GM19438 (cell line): ENCODE measurements around the gene BSG.
"Not testable (repeated sequence)": the region's sequence is repeated elsewhere in the genome, so short reads cannot be mapped to it uniquely, and the experiment has no call there.

Experiments used
- ATAC-seq: cut with Tn5 transposase; IDR thresholded peaks from one replicate; pipeline ENCODE4 v1.9.1; 2021; ENCODE audit warnings: low read depth; ENCODE audit not compliant: unreplicated experiment

BSG gene

DNA sequence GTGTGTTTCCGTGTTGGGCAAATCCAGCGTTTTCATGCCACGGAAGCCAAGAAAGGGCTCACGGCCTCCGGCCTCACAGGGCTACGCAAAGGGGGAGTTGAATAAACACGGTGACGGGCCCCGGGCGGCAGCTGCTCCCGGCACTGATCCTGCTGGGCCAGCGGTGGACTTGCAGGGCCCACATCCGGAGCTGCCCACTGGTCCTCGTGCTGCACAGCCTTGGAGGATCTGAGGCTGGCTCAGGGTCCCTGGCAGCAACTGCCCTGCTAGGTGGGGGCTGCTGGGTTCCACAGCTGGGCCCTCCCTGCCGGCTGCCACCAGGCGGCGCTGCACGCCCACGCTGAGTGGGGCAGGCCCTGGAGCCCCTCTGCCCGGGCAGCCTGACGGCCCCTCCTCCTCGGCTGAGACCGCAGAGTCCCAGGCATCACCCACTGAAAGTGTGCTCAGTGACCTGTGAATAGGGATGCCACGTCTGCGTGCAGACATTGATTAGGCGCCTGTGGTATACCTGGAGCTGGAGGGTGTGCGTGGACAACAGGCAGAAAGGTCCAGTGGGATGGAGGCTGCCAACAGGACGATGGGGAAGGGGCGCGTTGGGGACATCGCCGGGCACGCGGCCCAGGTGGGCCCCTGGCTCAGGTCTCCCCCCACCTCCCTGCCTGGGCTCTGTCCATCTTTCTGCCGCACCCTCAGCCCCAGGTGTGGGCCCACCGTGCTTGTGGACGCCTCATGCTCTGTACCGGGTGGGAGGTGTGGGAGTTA lies 12.0 kb downstream of the BSG start:
- ATAC-seq = no peak

DNA sequence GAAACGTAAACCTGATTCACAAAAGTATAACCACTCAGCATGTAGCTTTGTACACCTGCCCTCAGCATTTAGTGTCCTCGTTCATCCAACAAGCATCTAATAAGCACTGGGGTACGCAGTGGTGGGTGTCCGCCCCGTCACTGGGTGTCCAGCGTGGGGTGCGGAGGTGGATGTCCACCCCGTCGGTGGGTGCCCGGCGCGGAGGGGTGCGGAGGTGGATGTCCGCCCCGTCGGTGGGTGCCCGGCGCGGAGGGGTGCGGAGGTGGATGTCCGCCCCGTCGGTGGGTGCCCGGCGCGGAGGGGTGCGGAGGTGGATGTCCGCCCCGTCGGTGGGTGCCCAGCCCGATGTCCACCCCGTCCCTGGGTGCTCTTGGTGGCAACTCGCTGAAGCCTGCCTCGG lies 12.8 kb downstream of the BSG start:
- not testable (repeated sequence) for ATAC-seq

- ATAC-seq = no peak
Observed at GRCh38 chr19:585551-586110, 13.2 kb downstream of the BSG start.

- no peak for ATAC-seq
Observed at GRCh38 chr19:588093-588740, 15.8 kb downstream of the BSG start.

- no peak for ATAC-seq
Observed at GRCh38 chr19:588741-589692, 16.6 kb downstream of the BSG start.

DNA sequence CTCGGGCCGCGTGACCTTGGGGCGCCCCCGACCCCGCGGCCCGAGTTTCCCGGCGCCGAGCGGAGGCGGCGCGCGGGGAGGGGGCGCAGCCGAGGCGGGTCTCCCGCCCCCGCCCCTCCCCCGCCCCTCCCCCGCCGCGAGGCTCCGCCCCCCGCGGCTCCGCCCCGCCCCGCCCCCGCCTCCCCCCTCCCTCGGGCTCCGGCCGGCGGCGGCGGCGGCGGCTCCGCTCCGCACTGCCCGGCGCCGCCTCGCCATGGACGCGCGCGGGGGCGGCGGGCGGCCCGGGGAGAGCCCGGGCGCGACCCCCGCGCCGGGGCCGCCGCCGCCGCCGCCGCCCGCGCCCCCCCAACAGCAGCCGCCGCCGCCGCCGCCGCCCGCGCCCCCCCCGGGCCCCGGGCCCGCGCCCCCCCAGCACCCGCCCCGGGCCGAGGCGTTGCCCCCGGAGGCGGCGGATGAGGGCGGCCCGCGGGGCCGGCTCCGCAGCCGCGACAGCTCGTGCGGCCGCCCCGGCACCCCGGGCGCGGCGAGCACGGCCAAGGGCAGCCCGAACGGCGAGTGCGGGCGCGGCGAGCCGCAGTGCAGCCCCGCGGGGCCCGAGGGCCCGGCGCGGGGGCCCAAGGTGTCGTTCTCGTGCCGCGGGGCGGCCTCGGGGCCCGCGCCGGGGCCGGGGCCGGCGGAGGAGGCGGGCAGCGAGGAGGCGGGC lies 17.4 kb downstream of the BSG start, which contains the start of gene HCN2:
TSS of gene HCN2 (plus strand) at position 189 of the 703 bp plus-strand sequence. CDS start at position 254, 65 bp downstream.
- ATAC-seq = no peak

- ATAC-seq = no peak
Observed at GRCh38 chr19:590396-590745, 18.0 kb downstream of the BSG start.

GRCh38 chr19:590750-591098 lies 18.3 kb downstream of the BSG start:
- ATAC-seq = no peak

DNA sequence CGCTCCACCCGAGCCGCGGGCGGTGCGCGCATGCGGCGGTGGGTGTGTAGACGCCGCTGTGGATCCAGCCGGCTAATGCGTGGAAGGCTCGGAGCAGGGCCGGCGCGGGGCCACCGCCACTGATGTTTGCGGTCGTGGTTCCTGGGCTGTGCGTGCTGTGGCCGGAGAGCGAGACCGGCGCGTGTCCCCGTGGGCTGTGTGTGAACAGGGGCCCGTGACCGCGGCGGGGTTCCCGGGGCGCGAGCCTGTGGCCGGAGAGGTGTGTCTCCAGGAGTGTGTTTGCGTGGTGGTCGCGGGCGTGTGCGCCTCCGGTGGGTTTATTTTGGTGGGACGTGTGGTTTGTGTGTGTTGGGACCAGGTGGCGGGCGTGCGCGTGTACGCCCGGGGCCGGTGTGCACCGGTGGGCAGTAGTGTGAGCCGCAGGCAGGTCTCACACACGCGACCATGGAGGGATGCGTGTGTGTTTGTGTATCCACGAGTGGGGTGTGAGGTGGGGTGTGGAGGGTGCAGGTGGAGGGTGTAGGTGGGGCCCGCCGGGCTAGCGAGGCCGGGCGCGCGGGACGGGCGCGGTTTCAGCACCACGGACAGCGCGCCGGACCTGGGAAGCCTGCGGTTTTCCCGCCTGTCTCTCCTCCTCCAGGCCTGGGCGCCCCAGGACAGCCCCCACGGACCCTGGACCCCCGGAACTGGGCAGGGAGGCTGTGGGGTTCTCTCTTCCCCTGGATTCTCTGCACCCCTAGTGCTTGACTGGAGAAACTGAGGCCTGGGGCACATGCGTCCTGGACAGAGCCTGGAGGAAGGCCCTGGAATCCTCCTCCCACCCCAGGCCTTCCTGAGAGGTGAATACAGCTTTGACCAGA lies 18.9 kb downstream of the BSG start:
- no peak for ATAC-seq

GRCh38 chr19:592101-592500 lies 19.7 kb downstream of the BSG start:
- no peak for ATAC-seq

- no peak for ATAC-seq
Observed at GRCh38 chr19:593055-593454, 20.7 kb downstream of the BSG start.

- ATAC-seq = no peak
Observed at GRCh38 chr19:593505-593904, 21.1 kb downstream of the BSG start.

GRCh38 chr19:594265-594870 lies 22.0 kb downstream of the BSG start:
- ATAC-seq = no peak

DNA sequence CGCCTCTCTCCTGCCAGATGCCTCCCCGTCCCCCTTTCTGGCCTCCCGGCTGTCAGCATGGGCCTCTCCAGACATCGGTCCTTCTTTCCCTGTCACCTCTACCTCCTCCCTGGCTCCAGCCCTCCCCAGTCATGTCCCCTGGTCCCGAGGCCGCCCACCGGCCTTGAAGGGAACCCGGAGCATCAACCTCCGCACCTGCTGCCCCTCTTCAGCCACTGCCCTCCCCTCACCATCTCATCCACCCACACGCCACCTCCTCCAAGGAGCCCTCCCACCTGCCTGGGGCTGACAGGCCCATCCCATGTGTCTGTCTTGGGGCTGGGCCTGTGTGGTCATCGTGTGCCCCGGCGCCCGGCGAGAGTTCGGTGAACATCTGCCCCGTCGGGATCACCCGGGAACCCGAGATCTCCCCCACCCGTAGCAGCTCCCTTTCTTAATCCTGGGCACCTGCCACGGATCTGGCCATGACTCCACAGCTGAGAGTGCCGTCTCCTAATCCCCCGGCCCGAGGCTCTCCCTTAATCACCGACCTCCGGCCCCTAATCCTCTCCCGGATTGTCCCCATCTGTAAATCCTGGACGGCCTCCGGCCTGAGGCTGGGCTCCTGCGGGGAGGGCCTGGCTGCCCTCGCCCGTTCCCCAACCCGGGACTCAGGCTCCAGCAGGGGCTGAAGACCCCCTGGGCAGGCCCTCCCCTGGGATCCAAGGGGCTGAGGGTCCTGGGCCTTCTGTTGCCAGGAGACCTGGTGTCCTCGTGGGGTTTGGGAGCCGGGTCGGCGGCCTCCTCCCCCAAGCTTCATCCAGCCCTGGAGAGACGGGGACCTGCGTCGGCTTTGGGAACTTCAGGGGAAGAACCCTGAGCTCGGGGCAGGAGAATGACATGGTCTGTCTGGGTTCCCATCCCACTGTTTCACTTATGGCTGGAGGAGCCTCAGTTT lies 23.2 kb downstream of the BSG start:
- no peak for ATAC-seq

GRCh38 chr19:596263-596655 lies 23.9 kb downstream of the BSG start:
- no peak for ATAC-seq

DNA sequence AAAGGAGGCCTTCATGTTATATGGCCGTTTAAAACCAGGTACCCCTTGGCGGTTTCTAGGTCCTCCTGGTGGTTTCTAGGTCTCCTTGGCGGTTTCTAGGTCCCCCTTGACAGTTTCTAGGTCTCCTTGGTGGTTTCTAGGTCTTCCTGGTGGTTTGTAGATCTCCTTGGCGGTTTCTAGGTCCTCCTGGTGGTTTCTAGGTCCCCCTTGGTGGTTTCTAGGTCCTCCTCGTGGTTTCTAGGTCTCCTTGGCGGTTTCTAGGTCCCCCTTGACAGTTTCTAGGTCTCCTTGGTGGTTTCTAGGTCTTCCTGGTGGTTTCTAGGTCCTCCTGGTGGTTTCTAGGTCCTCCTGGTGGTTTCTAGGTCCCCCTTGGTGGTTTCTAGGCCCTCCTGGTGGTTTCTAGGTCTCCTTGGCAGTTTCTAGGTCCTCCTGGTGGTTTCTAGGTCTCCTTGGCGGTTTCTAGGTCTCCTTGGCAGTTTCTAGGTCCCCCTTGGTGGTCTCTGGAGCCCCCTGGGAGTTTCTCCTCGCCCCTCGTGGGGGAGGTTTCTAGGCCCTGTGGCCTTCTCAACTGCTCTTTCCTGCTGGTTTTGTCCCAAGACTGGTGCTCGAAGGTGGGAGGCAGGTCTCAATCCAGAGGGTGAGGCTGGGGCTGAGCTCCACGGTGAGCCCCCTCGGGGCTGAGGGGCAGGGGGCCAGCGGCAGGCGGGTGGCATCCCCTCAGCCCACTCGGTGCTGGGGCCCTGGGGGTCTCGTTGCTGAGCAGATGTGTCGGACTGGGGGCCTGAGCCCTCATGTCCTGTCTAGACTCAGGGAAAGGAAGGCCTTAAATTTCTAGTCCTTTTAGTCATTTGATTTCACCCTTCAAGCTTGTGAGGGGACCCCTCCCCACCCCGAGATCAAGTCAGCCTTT lies 25.3 kb downstream of the BSG start:
- no peak for ATAC-seq

- ATAC-seq = no peak
Observed at GRCh38 chr19:601310-601709, 28.9 kb downstream of the BSG start.
